HEK293 (cell line): Measurements from ENCODE around the gene SBSN.

Source experiments
- CTCF ChIA-PET: fragments of 350-600 bp; formaldehyde crosslinking; extraction: SDS; loops from one replicate; lab custom pipeline; 2021; ENCODE audit warnings: antibody characterized with exemption; lab: Yijun Ruan, JAX
- POLR2A ChIA-PET: fragments of 300-600 bp; formaldehyde crosslinking; extraction: SDS; loops from one replicate; lab custom pipeline; 2020; ENCODE audit warnings: antibody characterized with exemption, inconsistent platforms; lab: Yijun Ruan, JAX
- H3K27ac ChIP-seq: fragments of 200-500 bp; sonication (Bioruptor generic); 2 replicates; pipeline ENCODE4 v1.5.1; 2014; ENCODE audit warnings: low read depth, low read length, control low read depth, inconsistent platforms; ENCODE audit errors: extremely low read depth
- H3K36me3 ChIP-seq, 2 experiments: fragments of 200-500 bp in 1 of 2; sonication (Bioruptor generic) in 1 of 2; 1 replicate in 1 of 2; 2 replicates in 1 of 2; pipeline ENCODE4 v1.5.1; 2014 to 2017; ENCODE audit warnings: inconsistent platforms in 2 of 2, low read length in 2 of 2; ENCODE audit not compliant: control insufficient read depth in 2 of 2, insufficient read depth in 1 of 2
- H3K4me1 ChIP-seq: fragments of 200-500 bp; sonication (Bioruptor generic); 2 replicates; pipeline ENCODE4 v1.5.1; 2014; ENCODE audit warnings: mild to moderate bottlenecking, low read length, inconsistent platforms; ENCODE audit not compliant: control insufficient read depth, insufficient read depth
- H3K4me3 ChIP-seq: 2 replicates; pipeline ENCODE4 v1.5.1; 2011; ENCODE audit warnings: low read depth, mild to moderate bottlenecking, control low read depth, low read length, moderate library complexity
- H3K9me3 ChIP-seq: fragments of 200-500 bp; sonication (Bioruptor generic); 2 replicates; pipeline ENCODE4 v1.5.1; 2014; ENCODE audit warnings: low read depth, low read length, inconsistent platforms; ENCODE audit not compliant: control insufficient read depth, insufficient read depth
- CTCF ChIP-seq: fragments of 450-650 bp; formaldehyde crosslinking; IDR thresholded peaks from 2 replicates; pipeline ENCODE4 v1.5.1; 2016; ENCODE audit warnings: missing biosample characterization, missing genetic modification characterization
- GLIS1 ChIP-seq: fragments of 450-650 bp; formaldehyde crosslinking; IDR thresholded peaks from 2 replicates; pipeline ENCODE4 v1.5.1; 2016; ENCODE audit warnings: missing biosample characterization, missing genetic modification characterization
- SCRT1 ChIP-seq: fragments of 450-650 bp; formaldehyde crosslinking; IDR thresholded peaks from 2 replicates; pipeline ENCODE4 v1.5.1; 2016; ENCODE audit warnings: missing biosample characterization, missing genetic modification characterization, borderline replicate concordance
- ZBTB17 ChIP-seq: fragments of 450-650 bp; formaldehyde crosslinking; IDR thresholded peaks from 2 replicates; pipeline ENCODE4 v1.5.1; 2016; ENCODE audit warnings: missing biosample characterization, missing genetic modification characterization
- ZFHX2 ChIP-seq: fragments of 450-650 bp; formaldehyde crosslinking; conservative IDR thresholded peaks from 2 replicates; pipeline ENCODE4 v1.5.1; 2016; ENCODE audit warnings: missing biosample characterization, missing genetic modification characterization
- ZNF146 ChIP-seq: fragments of 450-650 bp; formaldehyde crosslinking; IDR thresholded peaks from 2 replicates; pipeline ENCODE4 v1.5.1; 2016; ENCODE audit warnings: missing biosample characterization, missing genetic modification characterization
- ZNF19 ChIP-seq: fragments of 450-650 bp; formaldehyde crosslinking; IDR thresholded peaks from 2 replicates; pipeline ENCODE4; 2016; ENCODE audit warnings: missing biosample characterization, missing genetic modification characterization, low read depth
- ZNF211 ChIP-seq: fragments of 450-650 bp; formaldehyde crosslinking; IDR thresholded peaks from 2 replicates; pipeline ENCODE4 v1.5.1; 2016; ENCODE audit warnings: low read depth, missing biosample characterization, missing genetic modification characterization
- ZNF248 ChIP-seq: fragments of 450-650 bp; formaldehyde crosslinking; IDR thresholded peaks from 2 replicates; pipeline ENCODE4 v1.5.1; 2017; ENCODE audit warnings: missing biosample characterization, missing genetic modification characterization
- ZNF292 ChIP-seq: fragments of 450-650 bp; formaldehyde crosslinking; IDR thresholded peaks from 2 replicates; pipeline ENCODE4 v1.5.1; 2016; ENCODE audit warnings: low read depth, missing biosample characterization, missing genetic modification characterization, borderline replicate concordance
- ZNF324 ChIP-seq: fragments of 450-650 bp; formaldehyde crosslinking; IDR thresholded peaks from 2 replicates; pipeline ENCODE4 v1.5.1; 2016; ENCODE audit warnings: missing biosample characterization, missing genetic modification characterization
- ZNF366 ChIP-seq: fragments of 450-650 bp; formaldehyde crosslinking; conservative IDR thresholded peaks from 2 replicates; pipeline ENCODE4 v1.5.1; 2016; ENCODE audit warnings: missing biosample characterization, missing genetic modification characterization
- ZNF391 ChIP-seq: fragments of 450-650 bp; formaldehyde crosslinking; IDR thresholded peaks from 2 replicates; pipeline ENCODE4 v1.5.1; 2016; ENCODE audit warnings: low read depth, missing biosample characterization, missing genetic modification characterization, borderline replicate concordance
- ZNF510 ChIP-seq: fragments of 450-650 bp; formaldehyde crosslinking; IDR thresholded peaks from 2 replicates; pipeline ENCODE4 v1.5.1; 2018; ENCODE audit warnings: mild to moderate bottlenecking, missing genetic modification characterization, missing biosample characterization; ENCODE audit not compliant: insufficient replicate concordance
- ZNF529 ChIP-seq: fragments of 450-650 bp; formaldehyde crosslinking; IDR thresholded peaks from 2 replicates; pipeline ENCODE4 v1.5.1; 2017; ENCODE audit warnings: missing genetic modification characterization, missing biosample characterization; ENCODE audit not compliant: insufficient replicate concordance
- ZNF600 ChIP-seq: fragments of 450-650 bp; formaldehyde crosslinking; IDR thresholded peaks from 2 replicates; pipeline ENCODE4 v1.5.1; 2016; ENCODE audit warnings: missing biosample characterization, missing genetic modification characterization
- TF ChIP-seq, protein P1 (sequence below): fragments of 450-650 bp; formaldehyde crosslinking; IDR thresholded peaks from 2 replicates; pipeline ENCODE4 v1.5.1; 2016; ENCODE audit warnings: missing biosample characterization, missing genetic modification characterization

Gene SBSN

GRCh38 chr19:35555301-35556005 is 27.3 kb upstream of the SBSN start:
- Histone ChIP-seq H3K36me3 (peaks cover 0 to 5% of the 10 kb centered on the region in 2 experiments; a peak in 1 of 3 replicates), H3K4me1 (peaks cover 10% of the 10 kb centered on the region), H3K27ac (no peak overlapping the region), H3K4me3 (no peak overlapping the region), H3K9me3 (no peaks in the 10 kb centered on the region; the same call in 1 of the 2 replicates)
- POLR2A ChIA-PET = interaction anchor here (0.8 to 0.9 kb wide), 2 partner anchors 9 to 57 kb away, joined by 3 to 4 read pairs; partner anchors contain the start of gene HAUS5
- CTCF ChIA-PET = interaction anchor here (0.6 to 4.7 kb wide), 41 partner anchors 7 to 644 kb away, joined by 3 to 53 read pairs (median 4); partner anchors contain the start of genes COX6B1 and HAUS5
- TF ChIP-seq ZNF19 (tag by site-specific recombination) = no peak
- TF ChIP-seq CTCF (tag by site-specific recombination) = peak; percentile 88
- TF ChIP-seq GLIS1 (tag by site-specific recombination) = peak; percentile 91
- TF ChIP-seq ZNF600 (tag by site-specific recombination) = no peak
- no peak for TF ChIP-seq ZNF391 (tag by site-specific recombination)
- no peak for TF ChIP-seq ZNF292 (tag by site-specific recombination)
- TF ChIP-seq, protein P1, sequence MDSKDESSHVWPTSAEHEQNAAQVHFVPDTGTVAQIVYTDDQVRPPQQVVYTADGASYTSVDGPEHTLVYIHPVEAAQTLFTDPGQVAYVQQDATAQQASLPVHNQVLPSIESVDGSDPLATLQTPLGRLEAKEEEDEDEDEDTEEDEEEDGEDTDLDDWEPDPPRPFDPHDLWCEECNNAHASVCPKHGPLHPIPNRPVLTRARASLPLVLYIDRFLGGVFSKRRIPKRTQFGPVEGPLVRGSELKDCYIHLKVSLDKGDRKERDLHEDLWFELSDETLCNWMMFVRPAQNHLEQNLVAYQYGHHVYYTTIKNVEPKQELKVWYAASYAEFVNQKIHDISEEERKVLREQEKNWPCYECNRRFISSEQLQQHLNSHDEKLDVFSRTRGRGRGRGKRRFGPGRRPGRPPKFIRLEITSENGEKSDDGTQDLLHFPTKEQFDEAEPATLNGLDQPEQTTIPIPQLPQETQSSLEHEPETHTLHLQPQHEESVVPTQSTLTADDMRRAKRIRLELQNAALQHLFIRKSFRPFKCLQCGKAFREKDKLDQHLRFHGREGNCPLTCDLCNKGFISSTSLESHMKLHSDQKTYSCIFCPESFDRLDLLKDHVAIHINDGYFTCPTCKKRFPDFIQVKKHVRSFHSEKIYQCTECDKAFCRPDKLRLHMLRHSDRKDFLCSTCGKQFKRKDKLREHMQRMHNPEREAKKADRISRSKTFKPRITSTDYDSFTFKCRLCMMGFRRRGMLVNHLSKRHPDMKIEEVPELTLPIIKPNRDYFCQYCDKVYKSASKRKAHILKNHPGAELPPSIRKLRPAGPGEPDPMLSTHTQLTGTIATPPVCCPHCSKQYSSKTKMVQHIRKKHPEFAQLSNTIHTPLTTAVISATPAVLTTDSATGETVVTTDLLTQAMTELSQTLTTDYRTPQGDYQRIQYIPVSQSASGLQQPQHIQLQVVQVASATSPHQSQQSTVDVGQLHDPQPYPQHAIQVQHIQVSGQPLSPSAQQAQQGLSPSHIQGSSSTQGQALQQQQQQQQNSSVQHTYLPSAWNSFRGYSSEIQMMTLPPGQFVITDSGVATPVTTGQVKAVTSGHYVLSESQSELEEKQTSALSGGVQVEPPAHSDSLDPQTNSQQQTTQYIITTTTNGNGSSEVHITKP = peak; percentile 58; the same call in 1 of the 2 replicates
- no peak for TF ChIP-seq ZNF529 (tag by site-specific recombination)
- peak; percentile 47; the same call in 1 of the 2 replicates for TF ChIP-seq ZBTB17
- 0 out of 2 replicates have a peak, but pooled peaks have one; percentile 7 for TF ChIP-seq ZFHX2 (tag by site-specific recombination)
- TF ChIP-seq ZNF324 (tag by site-specific recombination) = no peak
- TF ChIP-seq, all 188 proteins: peak for 5

DNA sequence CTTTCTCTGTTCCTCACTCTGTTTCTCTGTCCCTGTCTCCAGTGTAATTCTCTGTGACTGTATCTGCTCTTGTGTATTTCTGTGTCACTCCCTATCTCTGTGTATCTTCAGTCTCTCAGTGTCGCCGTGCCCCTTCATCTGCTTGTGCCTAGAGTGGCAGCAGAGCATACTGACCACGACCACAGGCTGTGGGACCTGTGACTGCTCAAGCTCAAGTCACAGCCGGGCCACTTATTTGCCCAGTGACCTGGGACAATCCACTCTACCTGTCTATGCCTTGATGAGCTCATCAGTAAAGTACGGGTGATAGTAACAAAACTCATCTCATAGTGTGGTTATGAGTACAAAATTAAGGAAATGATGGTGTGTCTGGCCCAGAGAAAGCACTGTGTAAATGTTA is 26.0 kb upstream of the SBSN start:
- ChIA-PET CTCF (interaction anchor here (0.7 to 2.5 kb wide), 2 partner anchors 38 to 154 kb away, joined by 3 to 18 read pairs; no protein-coding TSS in a partner anchor), POLR2A (interaction anchor here (0.6 kb wide), 1 partner anchor 49 kb away, joined by 3 read pairs; no protein-coding TSS in a partner anchor)
- TF ChIP-seq ZNF146 = no peak
- TF ChIP-seq ZNF211 (tag by site-specific recombination) = no peak
- no peak for TF ChIP-seq SCRT1
- peak; percentile 37; the same call in 1 of the 2 replicates for TF ChIP-seq ZNF366 (tag by site-specific recombination)
- TF ChIP-seq ZBTB17 = 0 out of 2 replicates have a peak, but pooled peaks have one; percentile 30
- no peak for TF ChIP-seq ZNF510
- 0 out of 2 replicates have a peak, but pooled peaks have one; percentile 9 for TF ChIP-seq ZNF248

More for the DNA sequence above, 26.0 kb upstream of the SBSN start:
- no peak overlapping the region for H3K27ac ChIP-seq
- H3K9me3 ChIP-seq = no peaks in the 10 kb centered on the region; the same call in 1 of the 2 replicates
- H3K4me3 ChIP-seq = no peak overlapping the region
- H3K4me1 ChIP-seq = peaks cover 10% of the 10 kb centered on the region
- peaks cover 5 to 11% of the 10 kb centered on the region in 2 experiments; a peak in 2 of 3 replicates for H3K36me3 ChIP-seq
